ENCODE data around the gene ACAP1. TPM values are rescaled to one million over a fixed set of nuclear protein-coding genes. Genes with fewer than 3 reads are reported as not detected.

ACAP1 gene
- total and polyA plus RNA-seq, 7 experiments from 2014 or later = 234 to 708 (median 496) TPM

- Histone ChIP-seq H3K27ac (ENCODE audit: low read depth, low read length) (no peak overlapping the region), H3K4me3 (ENCODE audit: low read length) (no peak overlapping the region), H3K27me3 (ENCODE audit: control insufficient read depth in 2 of 2, insufficient read depth in 2 of 2, low read length in 2 of 2) (no peaks in the 10 kb centered on the region), H3K9me3 (ENCODE audit: control insufficient read depth in 2 of 3, low read length in 3 of 3) (no peaks in the 10 kb centered on the region), H3K4me1 (ENCODE audit: control insufficient read depth in 2 of 2, insufficient read depth in 2 of 2, low read length in 2 of 2) (peaks cover 12 to 26% of the 10 kb centered on the region in 2 donors), H3K36me3 (ENCODE audit: control insufficient read depth in 2 of 3, insufficient read depth in 3 of 3, low read length in 3 of 3) (no peaks in the 10 kb centered on the region)
- peak overlapping the region in 2 of 9 donors; percentile 51 to 66 for H3K27ac Mint-ChIP-seq
- H3K36me3 Mint-ChIP-seq = no peaks in the 10 kb centered on the region
- intact Hi-C loops (cut with micrococcal nuclease) = loop anchor here (1.0 kb wide), 5 partner anchors 11 to 251 kb away; partner anchors contain the start of genes EIF5A (in 1 of the 2) and ELP5 (in 1 of the 2)
- H3K9me3 Mint-ChIP-seq = no peaks in the 10 kb centered on the region
- H3K4me1 Mint-ChIP-seq = peaks cover 6 to 30% (median 25%) of the 10 kb centered on the region in 7 donors
- peak; percentile 63 for ATAC-seq
- peak in 5 of 9 donors; percentile 41 to 86 (median 62) for DNase-seq
- peak overlapping the region; percentile 18 to 89 (median 52) for H3K4me3 Mint-ChIP-seq
- ChIA-PET POLR2A (interaction anchor here (0.6 to 2.1 kb wide), 13 partner anchors 10 to 250 kb away, joined by 3 to 13 read pairs (median 4); partner anchors contain the start of genes CLDN7, GPS2, NEURL4 and SLC2A4), CTCF (interaction anchor here (0.6 to 2.2 kb wide), 25 partner anchors 9 to 597 kb away, joined by 3 to 33 read pairs (median 4); partner anchors contain the start of genes ACADVL, ACAP1, DLG4 and DVL2)
- H3K27me3 Mint-ChIP-seq = peaks cover 4 to 54% (median 18%) of the 10 kb centered on the region in 5 donors
Measured at GRCh38 chr17:7296189-7296861, 40.0 kb upstream of the ACAP1 start.

GRCh38 chr17:7304179-7304578, 32.1 kb upstream of the ACAP1 start:
- H3K27ac ChIP-seq (ENCODE audit: low read depth, low read length) = no peak overlapping the region
- H3K4me1 Mint-ChIP-seq = peaks cover 2 to 17% (median 9%) of the 10 kb centered on the region in 7 donors
- H3K9me3 Mint-ChIP-seq = peaks cover 0 to 6% (median 0%) of the 10 kb centered on the region in 11 donors
- no peak overlapping the region for H3K4me3 ChIP-seq (ENCODE audit: low read length)
- H3K9me3 ChIP-seq (ENCODE audit: control insufficient read depth in 2 of 3, low read length in 3 of 3) = no peaks in the 10 kb centered on the region
- peak overlapping the region in 1 of 9 donors; percentile 29 for H3K27ac Mint-ChIP-seq
- DNase-seq (no peak), ATAC-seq (no peak)
- peaks cover 0 to 22% (median 0%) of the 10 kb centered on the region in 5 donors for H3K27me3 Mint-ChIP-seq
- intact Hi-C loops (cut with micrococcal nuclease) = no loop called here
- peaks cover 1 to 2% of the 10 kb centered on the region in 2 donors for H3K4me1 ChIP-seq (ENCODE audit: control insufficient read depth in 2 of 2, insufficient read depth in 2 of 2, low read length in 2 of 2)
- H3K4me3 Mint-ChIP-seq = peak overlapping the region in 5 of 10 donors; percentile 12 to 41 (median 32)
- ChIA-PET CTCF (interaction anchor here (0.7 to 1.0 kb wide), 4 partner anchors 20 to 132 kb away, joined by 3 to 7 read pairs (median 4); no protein-coding TSS in a partner anchor), POLR2A (interaction anchor here (0.6 to 2.0 kb wide), 5 partner anchors 9 to 365 kb away, joined by 3 to 7 read pairs (median 3); no protein-coding TSS in a partner anchor)
- peaks cover 0 to 7% (median 0%) of the 10 kb centered on the region in 3 experiments for H3K36me3 ChIP-seq (ENCODE audit: control insufficient read depth in 2 of 3, insufficient read depth in 3 of 3, low read length in 3 of 3)
- H3K36me3 Mint-ChIP-seq = peaks cover 0 to 13% (median 4%) of the 10 kb centered on the region in 5 donors
- H3K27me3 ChIP-seq (ENCODE audit: control insufficient read depth in 2 of 2, insufficient read depth in 2 of 2, low read length in 2 of 2) = no peaks in the 10 kb centered on the region

GRCh38 chr17:7306911-7307685, 29.2 kb upstream of the ACAP1 start, which contains the start of gene EIF5A:
EIF5A (plus strand) TSS chr17:7307628; CDS start chr17:7309636, 2,008 bp downstream.
- POLR2A ChIA-PET = interaction anchor here (0.6 to 11.5 kb wide), 6 partner anchors 22 to 276 kb away, joined by 4 to 336 read pairs (median 4); partner anchors contain the start of genes ACAP1, MPDU1, NEURL4 and TMEM102
- Mint-ChIP-seq H3K36me3 (peaks cover 14 to 36% (median 29%) of the 10 kb centered on the region in 5 donors), H3K4me1 (peaks cover 28 to 44% (median 35%) of the 10 kb centered on the region in 7 donors), H3K4me3 (peak within 1 kb of the TSS; percentile 90 to 99 (median 95)), H3K9me3 (peaks cover 0 to 6% (median 0%) of the 10 kb centered on the region in 11 donors), H3K27me3 (peaks cover 0 to 10% (median 0%) of the 10 kb centered on the region in 5 donors), H3K27ac (peak within 1 kb of the TSS; percentile 98 to 100 (median 99))
- peak; percentile 99 to 100 (median 100) for DNase-seq
- CTCF ChIA-PET = interaction anchor here (0.6 kb wide), 1 partner anchor 254 kb away, joined by 3 read pairs; no protein-coding TSS in a partner anchor
- Histone ChIP-seq H3K36me3 (ENCODE audit: control insufficient read depth in 2 of 3, insufficient read depth in 3 of 3, low read length in 3 of 3) (peaks cover 18 to 35% (median 26%) of the 10 kb centered on the region in 3 experiments), H3K4me3 (ENCODE audit: low read length) (peak within 1 kb of the TSS; percentile 78), H3K27ac (ENCODE audit: low read depth, low read length) (peak within 1 kb of the TSS; percentile 100), H3K4me1 (ENCODE audit: control insufficient read depth in 2 of 2, insufficient read depth in 2 of 2, low read length in 2 of 2) (peaks cover 19 to 20% of the 10 kb centered on the region in 2 donors), H3K9me3 (ENCODE audit: control insufficient read depth in 2 of 3, low read length in 3 of 3) (no peaks in the 10 kb centered on the region), H3K27me3 (ENCODE audit: control insufficient read depth in 2 of 2, insufficient read depth in 2 of 2, low read length in 2 of 2) (no peaks in the 10 kb centered on the region)
- ATAC-seq = peak; percentile 79
- intact Hi-C loops (cut with micrococcal nuclease) = loop anchor here (1.0 to 5.0 kb wide), 20 partner anchors 8 to 1075 kb away; partner anchors contain the start of genes ELP5 (in 2 of the 2), GPS2 (in 2 of the 2), NEURL4 (in 2 of the 2) and PHF23 (in 2 of the 2)

GRCh38 chr17:7307686-7308624, 28.4 kb upstream of the ACAP1 start:
- peaks cover 20 to 22% of the 10 kb centered on the region in 2 donors for H3K4me1 ChIP-seq (ENCODE audit: control insufficient read depth in 2 of 2, insufficient read depth in 2 of 2, low read length in 2 of 2)
- DNase-seq (peak in 8 of 9 donors; percentile 56 to 75 (median 62)), ATAC-seq (peak; percentile 12)
- Mint-ChIP-seq H3K4me3 (peak overlapping the region; percentile 90 to 99 (median 95)), H3K36me3 (peaks cover 14 to 42% (median 37%) of the 10 kb centered on the region in 5 donors), H3K27me3 (peaks cover 0 to 8% (median 0%) of the 10 kb centered on the region in 5 donors), H3K9me3 (peaks cover 0 to 6% (median 0%) of the 10 kb centered on the region in 11 donors), H3K4me1 (peaks cover 35 to 50% (median 43%) of the 10 kb centered on the region in 7 donors), H3K27ac (peak overlapping the region; percentile 98 to 100 (median 99))
- peak overlapping the region; percentile 100 for H3K27ac ChIP-seq (ENCODE audit: low read depth, low read length)
- ChIA-PET CTCF (interaction anchor here (0.6 kb wide), 1 partner anchor 634 kb away, joined by 4 read pairs; no protein-coding TSS in a partner anchor), POLR2A (interaction anchor here (0.8 to 11.5 kb wide), 11 partner anchors 22 to 915 kb away, joined by 3 to 336 read pairs (median 4); partner anchors contain the start of genes ACAP1, GABARAP, NEURL4 and PHF23)
- H3K4me3 ChIP-seq (ENCODE audit: low read length) = peak overlapping the region; percentile 78
- no peaks in the 10 kb centered on the region for H3K9me3 ChIP-seq (ENCODE audit: control insufficient read depth in 2 of 3, low read length in 3 of 3)
- intact Hi-C loops (cut with micrococcal nuclease) = loop anchor here (1.0 to 5.0 kb wide), 23 partner anchors 7 to 1074 kb away; partner anchors contain the start of genes ELP5 (in 2 of the 2), GPS2 (in 2 of the 2), NEURL4 (in 2 of the 2) and PHF23 (in 2 of the 2)
- H3K27me3 ChIP-seq (ENCODE audit: control insufficient read depth in 2 of 2, insufficient read depth in 2 of 2, low read length in 2 of 2) = no peaks in the 10 kb centered on the region
- peaks cover 25 to 44% (median 32%) of the 10 kb centered on the region in 3 experiments for H3K36me3 ChIP-seq (ENCODE audit: control insufficient read depth in 2 of 3, insufficient read depth in 3 of 3, low read length in 3 of 3)

Measured in naive thymus-derived CD4-positive, alpha-beta T cell (primary cell).